GM19455 (cell line): Measurements from ENCODE around the gene PPP1R1C.

ENCODE experiments used
- ATAC-seq: cut with Tn5 transposase; IDR thresholded peaks from one replicate; pipeline ENCODE4 v1.9.1; 2021; ENCODE audit not compliant: unreplicated experiment

PPP1R1C gene

DNA sequence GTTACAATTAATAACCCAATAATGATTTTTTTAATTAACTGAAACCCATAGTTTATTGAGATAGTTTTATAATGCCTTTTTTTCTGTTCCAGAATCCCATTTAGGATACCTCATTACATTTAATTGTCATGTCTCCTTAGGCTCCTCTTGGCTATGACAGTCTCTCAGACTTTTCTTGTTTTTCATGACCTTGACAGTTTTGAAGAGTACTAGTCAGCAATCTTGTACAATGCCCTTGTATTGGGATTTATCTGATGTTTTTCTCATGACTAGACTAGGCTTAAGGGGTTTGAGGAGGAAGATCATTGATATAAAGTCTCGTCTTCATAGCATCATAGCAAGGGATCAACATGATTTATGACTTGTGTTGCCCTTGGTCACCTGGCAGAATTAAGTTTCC lies 72.4 kb downstream of the PPP1R1C start:
- no peak for ATAC-seq

DNA sequence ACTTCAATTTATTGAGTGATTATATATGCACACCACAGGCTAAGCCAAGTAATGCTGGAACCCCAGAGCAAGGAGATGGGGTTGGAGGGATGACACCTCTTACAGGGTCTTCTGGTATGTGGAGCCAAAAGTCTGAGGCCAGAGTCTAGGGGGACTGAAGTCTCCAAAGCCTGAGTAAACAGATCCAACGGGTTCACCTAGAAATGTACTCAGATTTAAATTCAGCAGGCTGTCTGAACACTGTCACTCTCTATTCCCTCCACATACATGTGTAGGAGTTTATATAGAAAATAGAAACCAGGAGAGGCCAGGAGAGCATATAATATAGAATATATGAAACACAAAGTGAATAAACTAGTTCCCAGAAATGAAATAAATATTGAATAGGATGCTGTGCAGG lies 76.1 kb downstream of the PPP1R1C start:
- no peak for ATAC-seq

DNA sequence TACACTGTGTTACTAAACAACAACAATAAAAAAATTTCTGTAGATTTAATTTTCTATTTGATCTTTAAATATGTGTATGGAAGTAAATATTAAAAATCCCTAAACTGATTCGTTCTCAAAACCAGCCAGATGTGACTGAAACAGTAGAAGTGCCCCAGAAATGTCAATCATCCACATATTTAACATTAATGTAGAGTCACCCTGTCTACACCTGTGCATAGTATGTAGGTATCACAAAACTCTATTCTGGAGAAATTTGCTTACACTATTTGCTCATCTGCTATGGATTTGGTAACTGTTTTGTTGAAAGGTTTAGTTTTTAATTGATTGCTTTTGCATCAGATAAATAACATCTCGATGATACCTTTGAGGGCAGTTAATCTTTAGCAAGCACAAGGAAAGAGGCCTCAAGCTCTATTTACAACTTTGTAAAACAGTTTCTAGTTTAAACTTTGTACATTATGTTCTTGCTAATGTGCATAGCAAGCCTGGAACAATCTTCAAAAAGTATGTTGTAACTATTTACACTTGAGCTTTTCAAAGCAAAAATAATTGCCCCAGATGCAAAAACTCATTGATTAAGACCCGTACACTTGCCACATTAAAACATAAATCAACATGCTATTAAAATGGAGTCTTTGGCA lies 76.8 kb downstream of the PPP1R1C start:
- ATAC-seq: no peak

DNA sequence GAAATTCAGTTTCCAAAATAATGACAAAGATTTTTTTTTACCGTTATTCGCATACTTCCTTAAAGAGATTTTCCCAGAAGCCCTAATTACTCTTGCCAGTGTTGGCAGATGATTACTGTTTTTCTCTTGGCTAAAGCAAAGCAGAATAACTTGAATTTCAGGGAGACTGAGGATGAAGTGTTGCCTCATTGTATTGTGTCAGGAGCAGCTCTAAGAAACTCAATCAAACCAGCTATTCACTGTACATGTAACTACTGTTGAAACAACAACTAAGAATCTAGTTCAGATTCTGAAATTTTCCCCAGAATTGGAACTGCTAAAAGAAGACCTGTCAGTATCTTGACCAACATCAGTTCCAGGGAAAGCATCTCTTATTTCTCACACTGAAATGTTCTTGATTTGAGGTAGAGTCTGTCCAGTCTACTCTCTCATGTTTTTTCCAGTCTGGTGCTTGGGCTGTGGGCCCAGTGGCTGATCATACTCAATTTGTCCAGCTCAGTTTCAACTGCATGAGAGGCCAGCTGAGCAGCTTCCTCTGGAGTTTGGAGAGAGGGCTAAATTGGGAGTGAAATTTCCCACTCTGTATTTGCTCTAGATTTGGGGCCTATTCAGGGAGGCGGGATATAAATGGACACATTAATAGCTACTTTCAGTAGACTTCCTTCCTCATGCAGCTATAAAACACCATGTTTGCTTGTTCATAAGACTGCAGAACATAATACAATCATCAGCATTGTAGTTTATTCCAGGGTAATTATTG lies 78.5 kb downstream of the PPP1R1C start:
- no peak for ATAC-seq

DNA sequence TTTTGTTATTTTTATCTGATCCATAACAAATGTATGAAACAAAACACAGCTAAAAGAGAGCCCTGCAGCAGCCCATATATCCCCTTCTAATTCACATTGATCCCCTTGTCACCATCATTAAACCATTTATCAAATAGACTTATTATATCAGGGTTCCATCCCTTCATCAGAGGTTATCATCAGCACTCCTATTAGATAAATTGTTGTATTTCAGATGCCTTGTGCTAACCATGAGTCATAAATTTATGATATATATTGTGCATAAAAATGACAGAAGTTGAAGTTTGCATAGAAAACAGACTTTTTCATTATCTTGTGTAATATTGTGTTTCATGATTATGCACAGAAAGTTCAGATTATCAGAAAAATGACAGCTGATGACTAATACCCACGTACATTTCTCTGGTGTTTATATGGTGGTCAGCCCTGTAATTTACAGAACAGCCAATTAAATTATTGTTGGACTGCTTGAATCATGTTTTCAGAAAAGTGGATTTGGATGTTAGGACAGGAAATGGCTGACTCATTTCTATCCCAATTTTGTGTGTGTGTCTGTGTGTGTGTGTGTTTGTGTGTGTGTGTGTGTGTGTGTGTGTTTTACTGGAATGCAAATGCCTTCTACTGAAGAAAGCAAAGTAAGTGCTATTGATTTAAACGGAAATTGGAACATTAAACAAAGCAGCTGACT lies 80.9 kb downstream of the PPP1R1C start:
- no peak for ATAC-seq

DNA sequence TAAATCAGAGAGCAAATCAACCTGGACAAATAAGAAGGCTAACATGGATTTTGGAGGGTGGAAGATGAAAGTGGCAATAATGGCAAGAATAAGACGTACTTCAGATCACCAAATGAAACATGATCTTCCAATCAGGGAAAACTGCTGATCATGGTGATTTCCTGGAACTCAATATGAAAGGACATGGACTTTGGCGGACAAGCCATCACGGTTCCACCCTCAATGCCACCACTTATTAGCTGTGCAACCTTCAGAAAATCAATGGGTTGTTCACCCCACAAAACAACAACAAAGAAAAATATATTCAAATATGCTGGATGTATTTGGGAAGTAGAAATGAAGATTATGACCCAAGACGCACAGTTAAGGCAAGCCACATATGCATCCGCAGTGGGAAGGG lies 81.7 kb downstream of the PPP1R1C start:
- no peak for ATAC-seq

DNA sequence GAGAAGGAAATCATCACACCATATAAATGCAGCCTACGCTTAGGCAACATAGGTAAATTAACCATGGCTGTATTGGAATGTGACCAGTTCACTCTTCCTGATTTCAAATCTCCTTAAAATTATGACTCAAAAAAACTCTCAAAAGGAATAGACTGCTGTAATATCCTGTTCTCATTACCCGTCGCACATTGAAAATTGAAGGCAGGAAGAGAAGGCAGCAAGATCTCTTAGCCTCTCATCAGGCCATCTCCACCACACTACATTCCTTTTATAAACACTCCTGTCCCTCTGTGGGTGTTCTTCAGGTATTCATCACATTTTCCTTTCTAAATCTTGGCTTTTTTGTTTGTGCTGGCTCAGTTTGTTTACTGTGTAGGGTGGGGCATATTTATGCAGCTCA lies 83.2 kb downstream of the PPP1R1C start:
- ATAC-seq: no peak

DNA sequence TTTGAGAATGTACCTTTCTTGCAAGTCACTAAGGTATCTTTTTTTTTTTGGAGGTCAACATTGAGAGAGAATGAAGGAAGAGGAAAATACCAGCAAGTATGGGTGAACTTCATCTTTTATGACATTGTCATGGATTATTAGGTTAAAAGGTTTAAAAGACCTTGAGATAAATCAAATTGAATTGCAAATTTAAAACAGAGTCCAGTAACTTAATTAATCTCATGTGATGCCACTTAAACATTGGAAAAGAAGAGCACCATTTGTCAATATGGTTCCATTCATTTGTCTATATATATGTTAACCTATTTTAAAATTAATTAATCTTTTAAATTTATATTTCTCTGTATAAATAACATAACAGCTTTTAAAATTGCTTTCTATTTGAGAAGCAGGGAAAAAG lies 83.8 kb downstream of the PPP1R1C start:
- ATAC-seq: no peak

DNA sequence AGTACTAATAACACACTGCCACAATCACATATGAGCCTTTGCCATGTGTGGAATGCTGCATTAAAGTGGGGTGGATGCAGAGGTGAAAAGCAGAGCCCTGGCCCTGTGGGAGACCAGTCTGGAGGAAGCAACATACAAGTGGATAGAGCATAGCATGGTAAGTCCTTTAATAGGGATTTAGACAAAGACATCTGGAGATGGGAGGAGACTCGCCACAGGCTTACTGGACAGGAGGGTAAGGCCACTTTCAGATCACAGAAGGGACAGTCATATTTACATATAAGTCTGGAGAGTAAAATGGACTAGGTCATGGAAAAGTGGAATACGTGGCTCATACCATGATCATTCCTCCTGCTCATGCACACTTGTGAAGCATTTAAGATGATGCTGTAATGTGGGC lies 84.3 kb downstream of the PPP1R1C start:
- no peak for ATAC-seq

DNA sequence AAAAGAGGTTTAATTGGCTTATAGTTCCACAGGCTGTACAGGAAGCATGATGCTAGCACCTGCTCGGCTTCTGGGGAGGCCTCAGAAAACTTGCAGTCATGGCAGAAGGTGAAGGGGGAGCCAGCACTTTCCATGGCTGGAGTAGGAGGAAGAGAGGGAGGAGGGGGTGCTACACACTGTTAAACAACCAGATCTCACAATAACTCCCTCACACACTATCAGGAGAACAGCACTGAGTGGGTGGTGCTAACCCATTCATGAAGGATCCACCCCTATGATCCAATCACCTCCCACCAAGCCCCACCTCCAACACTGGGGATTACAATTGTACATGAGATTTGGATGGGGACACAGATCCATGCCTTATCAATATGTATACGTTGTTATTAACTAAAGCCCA lies 85.1 kb downstream of the PPP1R1C start:
- no peak for ATAC-seq

DNA sequence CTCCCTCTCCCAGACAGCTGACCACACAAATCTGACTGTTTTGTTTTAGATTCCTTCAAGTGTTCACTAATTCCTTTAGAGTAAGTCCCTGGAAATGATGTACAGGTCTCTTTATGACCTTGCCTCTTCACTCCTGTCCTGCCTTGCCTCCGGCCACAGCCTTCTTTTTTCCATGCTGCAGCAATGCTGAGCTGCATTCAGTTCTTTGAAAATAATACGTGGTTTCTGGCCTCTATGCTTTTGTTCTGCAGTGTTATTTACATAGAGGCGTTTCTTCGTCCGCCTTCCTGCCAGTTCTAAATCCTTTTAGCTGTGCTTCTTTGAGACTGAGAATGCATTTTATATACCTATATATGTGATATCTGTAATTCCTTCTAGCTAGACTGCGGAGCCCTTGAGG lies 87.2 kb downstream of the PPP1R1C start:
- ATAC-seq: no peak

DNA sequence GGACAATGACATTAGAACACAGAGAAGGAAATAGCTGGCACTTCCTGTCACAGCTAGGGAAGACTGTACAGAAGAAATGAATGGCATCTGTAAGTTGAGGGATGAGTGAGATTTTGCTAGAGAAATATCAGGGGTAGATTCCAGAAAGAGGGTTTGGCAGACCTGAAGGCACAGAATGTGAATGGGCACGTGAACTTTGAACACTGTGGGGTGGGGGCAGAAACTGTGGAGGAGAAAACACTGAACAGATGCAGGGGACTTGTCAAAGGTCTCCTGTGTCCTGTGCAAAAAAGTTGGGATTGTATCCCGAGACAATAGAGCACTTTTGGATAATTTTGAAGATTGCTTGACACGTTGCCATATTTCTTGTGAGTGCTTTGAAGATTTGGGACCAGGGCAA lies 88.0 kb downstream of the PPP1R1C start:
- no peak for ATAC-seq

DNA sequence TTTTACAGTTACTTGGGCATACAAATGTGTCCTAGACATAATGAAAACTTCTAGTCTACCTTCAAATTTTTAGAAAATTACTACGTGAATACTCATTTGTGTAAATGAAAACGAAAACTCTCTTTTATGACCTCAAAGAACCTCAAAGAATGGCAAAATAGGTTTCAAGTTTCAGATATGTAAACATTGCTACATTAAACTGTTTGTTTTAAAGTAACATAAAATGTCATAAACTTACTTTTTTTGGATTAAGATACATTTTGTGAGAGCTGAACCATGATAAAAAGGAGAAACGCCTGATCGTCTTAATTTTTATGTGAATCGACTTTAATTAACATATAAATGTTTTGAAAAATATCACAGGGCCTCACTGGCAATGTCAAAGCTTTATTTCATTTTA lies 91.4 kb downstream of the PPP1R1C start:
- no peak for ATAC-seq

DNA sequence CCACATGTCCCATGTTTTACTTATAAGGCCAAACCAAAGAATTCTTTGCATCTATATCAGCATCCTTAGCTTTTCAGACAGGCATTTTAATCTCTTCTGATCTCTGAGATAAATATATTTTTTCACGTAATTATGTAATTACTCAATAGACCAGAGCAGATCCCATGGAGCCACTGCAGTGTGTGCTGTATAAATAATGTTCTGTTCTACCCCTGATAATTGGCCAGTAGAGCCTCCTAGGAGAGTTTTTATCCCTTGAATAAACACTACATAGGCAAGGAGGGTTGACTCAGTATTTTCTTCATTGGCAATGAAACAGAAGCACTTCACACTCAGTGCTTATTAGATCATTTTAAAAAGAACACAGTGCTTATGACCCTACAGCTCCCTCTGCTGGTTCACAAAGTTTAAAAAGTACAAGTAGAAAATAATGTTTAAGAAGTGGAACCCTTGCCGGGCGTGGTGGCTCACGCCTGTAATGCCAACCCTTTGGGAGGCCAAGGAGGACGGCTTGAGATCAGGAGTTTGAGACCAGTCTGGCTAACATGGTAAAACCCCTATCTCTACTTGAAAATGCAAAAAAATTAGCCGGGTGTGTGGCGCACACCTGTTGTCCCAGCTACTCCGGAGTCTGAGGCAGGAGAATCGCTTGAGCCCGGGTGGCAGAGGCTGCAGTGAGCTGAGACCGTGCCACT lies 91.9 kb downstream of the PPP1R1C start:
- ATAC-seq: no peak

DNA sequence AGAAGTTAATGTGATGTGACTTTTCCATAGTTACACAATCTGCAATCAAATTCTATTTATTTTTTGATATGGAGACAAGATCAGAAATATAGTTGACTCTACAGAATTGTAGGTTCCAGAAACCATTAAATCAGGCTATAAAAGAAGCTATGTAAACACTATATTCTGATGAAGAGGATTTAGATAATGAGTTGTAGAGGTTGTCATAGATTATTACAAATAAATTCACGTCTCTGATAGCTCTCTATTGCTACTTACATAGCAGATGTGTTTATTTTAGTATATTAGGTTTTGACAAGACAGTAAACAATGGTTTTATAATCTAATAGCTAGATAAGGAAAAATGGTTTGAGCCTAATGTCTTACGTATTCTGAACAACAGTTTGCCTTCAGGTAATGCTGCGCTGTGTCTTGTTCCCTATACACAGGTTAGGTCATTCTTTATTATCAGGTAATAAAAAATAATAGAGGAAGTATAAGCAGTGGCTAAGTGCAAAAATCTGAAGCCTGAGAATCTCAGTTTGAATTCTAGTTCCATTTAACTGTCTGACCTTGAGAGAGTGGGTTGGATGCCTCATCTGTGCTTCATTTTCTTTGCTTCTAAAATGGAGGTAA lies 93.4 kb downstream of the PPP1R1C start:
- no peak for ATAC-seq

DNA sequence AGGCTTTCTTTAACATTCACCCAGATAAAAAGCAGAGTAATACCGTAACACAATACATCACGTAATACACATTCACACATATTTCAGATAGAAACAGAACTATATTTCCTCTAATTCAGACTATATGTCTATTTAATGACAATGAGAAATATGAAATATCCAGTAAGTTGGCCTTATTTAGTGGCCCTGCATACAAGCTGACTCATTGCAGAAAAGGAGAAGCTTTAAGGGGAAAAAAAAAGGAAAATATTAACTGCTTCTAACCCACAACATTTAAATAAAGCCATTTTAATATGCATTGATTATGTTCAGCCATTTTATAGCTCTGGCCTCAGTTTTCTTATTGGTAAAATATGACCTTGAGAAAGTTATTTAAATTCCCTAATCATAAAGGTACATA lies 94.8 kb downstream of the PPP1R1C start:
- ATAC-seq: no peak

DNA sequence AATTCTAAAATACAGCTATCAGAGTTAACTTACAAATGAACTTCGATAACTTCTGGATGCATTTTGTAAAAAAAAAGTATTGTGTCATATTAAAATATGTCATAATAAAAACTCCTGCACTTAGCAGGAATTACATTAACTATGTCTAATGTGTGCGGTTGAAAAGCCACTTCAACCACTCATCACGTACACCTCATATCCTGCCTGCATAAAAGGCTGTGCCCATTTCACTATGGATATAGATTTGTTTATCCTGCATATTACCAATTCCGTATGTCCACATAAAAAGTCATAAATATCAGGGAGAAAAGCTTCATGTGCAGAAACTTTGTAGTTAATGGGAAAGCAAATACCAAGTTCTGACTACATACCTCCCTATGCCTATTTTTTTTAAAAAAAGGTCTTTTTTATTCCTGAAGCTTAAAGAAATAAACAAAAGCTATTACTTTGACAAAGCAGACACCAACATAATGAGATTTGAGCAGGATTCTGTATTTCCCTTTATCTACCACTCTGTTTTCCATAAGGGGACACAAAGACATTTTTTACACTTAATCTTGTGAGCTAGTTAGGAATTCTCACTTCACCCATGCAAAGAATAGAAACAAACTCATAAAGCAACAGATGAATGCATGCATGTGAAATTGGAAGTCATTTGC lies 96.1 kb downstream of the PPP1R1C start:
- ATAC-seq: no peak

DNA sequence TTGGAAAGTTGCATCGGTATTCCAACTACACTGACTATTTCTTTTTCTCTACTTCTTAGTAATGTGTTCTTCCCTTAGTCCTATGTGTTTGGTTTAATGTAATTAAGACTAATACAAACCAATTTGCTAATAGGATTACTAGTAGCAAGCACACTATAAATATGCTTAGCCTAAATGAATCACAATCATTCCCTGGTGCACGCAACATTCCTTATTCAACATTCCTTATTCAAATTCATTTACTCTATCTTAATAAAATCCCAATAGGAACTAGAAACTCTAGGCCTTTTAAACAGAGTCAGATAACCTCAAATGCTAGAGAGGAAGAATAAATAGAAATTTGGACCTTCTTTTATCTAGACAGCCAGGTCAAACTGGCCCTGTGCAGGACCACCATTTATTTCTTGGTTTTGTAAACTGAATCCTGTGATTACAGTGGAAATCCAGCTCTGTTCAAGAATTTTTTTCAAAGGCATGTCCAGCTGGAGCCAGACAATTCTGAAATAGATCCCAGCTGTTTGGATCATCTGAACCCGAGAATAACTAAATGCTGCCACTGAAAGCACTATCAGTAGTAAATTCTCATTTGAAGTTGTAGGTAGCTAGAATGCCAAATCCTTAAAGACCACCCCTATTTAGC lies 103.1 kb downstream of the PPP1R1C start:
- ATAC-seq: no peak

DNA sequence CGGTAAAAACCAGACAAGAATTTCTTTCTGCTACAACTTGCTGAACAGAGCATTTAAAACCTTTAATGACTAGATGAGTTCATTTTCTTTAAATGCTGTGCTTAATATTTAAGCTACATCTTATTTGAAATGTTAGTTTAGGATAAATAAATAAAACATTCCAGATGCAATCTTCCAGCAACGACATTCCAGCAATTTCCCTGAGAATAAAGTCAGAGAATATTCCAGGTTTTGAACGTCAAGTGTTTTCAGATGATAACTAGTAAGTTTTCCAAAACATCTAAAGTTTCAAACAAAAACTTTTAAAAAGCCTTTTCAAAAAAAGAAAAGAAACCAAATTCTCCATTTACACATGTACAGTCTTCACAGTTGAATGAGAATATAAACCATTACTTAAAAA lies 104.8 kb downstream of the PPP1R1C start:
- ATAC-seq: no peak

DNA sequence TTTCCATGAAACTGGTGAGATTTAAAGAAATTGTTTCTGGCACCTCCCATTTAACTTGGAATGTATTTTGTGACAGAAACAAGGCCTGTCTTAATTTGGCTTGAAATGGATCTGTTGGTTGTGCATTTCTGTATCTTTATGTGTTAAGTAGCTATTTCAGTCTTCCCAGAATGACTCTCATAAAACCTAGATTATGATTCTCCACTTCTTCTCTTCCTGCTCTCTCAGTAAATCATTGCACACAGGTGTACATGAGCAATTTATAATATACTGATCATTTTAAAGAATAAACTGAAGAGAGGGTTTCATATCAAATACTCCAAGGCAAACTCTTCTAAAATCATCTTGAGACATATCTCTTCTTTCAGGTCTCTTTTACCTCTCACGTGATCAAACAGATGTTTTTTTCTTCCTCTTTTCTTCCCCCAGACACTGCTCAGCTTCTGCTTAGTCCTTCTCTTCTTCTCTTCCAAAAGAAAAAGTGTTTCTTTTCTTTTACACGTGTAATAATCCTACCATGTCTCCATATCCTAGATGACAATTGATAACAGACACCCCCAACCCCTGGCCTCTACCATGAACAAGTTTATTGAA lies 112.0 kb downstream of the PPP1R1C start:
- ATAC-seq: no peak
